Right cardiac atrium (tissue), 5 donors: Measurements from ENCODE around the gene SERGEF. TPM values are rescaled to one million over a fixed set of nuclear protein-coding genes. Genes with fewer than 3 reads are reported as not detected.
A peak's percentile ranks its signal among the peaks of the same experiment; 100 is the strongest.

Source experiments
- ATAC-seq, 2 donors: fragments of 200-7000 bp; cut with Tn5 transposase; one replicate each; pipeline versions ENCODE4 v1.8.0 to v1.9.1; 2020; ENCODE audit warnings: moderate library complexity in 2 of 2, mild to moderate bottlenecking in 1 of 2
- DNase-seq, 3 donors: peaks; one replicate each; pipeline ENCODE4 v3.0.0-alpha.2; 2020
- H3K27ac ChIP-seq: one replicate; pipeline ENCODE4 v1.5.1; 2013; ENCODE audit warnings: mild to moderate bottlenecking, low read length, control low read depth, moderate library complexity
- H3K27me3 ChIP-seq: one replicate; pipeline ENCODE4 v1.6.1; 2013; ENCODE audit not compliant: control insufficient read depth, insufficient read depth
- H3K4me1 ChIP-seq: one replicate; pipeline ENCODE4 v1.6.1; 2013; ENCODE audit warnings: low read length; ENCODE audit not compliant: control insufficient read depth, insufficient read depth
- H3K4me3 ChIP-seq: one replicate; pipeline ENCODE4 v1.5.1; 2013; ENCODE audit warnings: low read length, control low read depth
- H3K9me3 ChIP-seq: one replicate; pipeline ENCODE4 v1.6.1; 2013; ENCODE audit warnings: low read length; ENCODE audit not compliant: control insufficient read depth
- WGBS: extraction: QIAGEN DNeasy Blood & Tissue Kit; methylation state at CpG from one replicate; pipeline ENCODE4 v1.1.7; 2013; 5-methylcytosine and 5-hydroxymethylcytosine counted together
- intact Hi-C, 4 donors: fragments of 100-400 bp; cut with DNase I; formaldehyde crosslinking; loops; one replicate each; pipeline versions ENCODE4 v1.11.0 to v1.14.0; 2022 to 2023
- polyA plus RNA-seq: library from polyadenylated mRNA; stranded (reverse); fragments of 200-250 nt; gene quantifications from one replicate; pipeline ENCODE4 v1.2.3, GENCODE V29; 2013
- total RNA-seq, 4 donors: library from RNA; stranded (reverse); fragmentation: NEBNext Ultra II Directional; extraction: Animal tissue kit (Norgen Biotek cat#: 25700); gene quantifications; one replicate each; pipeline ENCODE4 v1.2.1, GENCODE V29; 2021
- donor health status: healthy with polysubstance abuse.
- donor health status: DM: no; HTN: yes; CAD: no.
- donor health status: DM: no; HTN: no; CAD: no.
- donor health status: DM: no; HTN: yes; CAD: no; lungs with severe emphysema.
- donor health status: DM: yes; HTN: yes; CAD: no.

Gene SERGEF
- total and polyA plus RNA-seq, 5 donors: 30.8 to 44.7 (median 31.6) TPM

- Histone ChIP-seq H3K27ac (no peak overlapping the region), H3K4me3 (no peak overlapping the region), H3K4me1 (no peaks in the 10 kb centered on the region), H3K9me3 (no peaks in the 10 kb centered on the region), H3K27me3 (no peaks in the 10 kb centered on the region)
- no peak for DNase-seq
- 82% methylated on average over 4 of the region's 4 CpGs for WGBS
- no peak for ATAC-seq
- intact Hi-C loops: no loop called here
These were observed 230.1 kb downstream of the SERGEF start for GRCh38 chr11:17782603-17783337.

GRCh38 chr11:17782145-17782544, 230.7 kb downstream of the SERGEF start:
- Histone ChIP-seq H3K4me3 (no peak overlapping the region), H3K4me1 (no peaks in the 10 kb centered on the region), H3K27ac (no peak overlapping the region), H3K27me3 (no peaks in the 10 kb centered on the region), H3K9me3 (no peaks in the 10 kb centered on the region)
- WGBS: 90% methylated on average over 12 of the region's 12 CpGs
- no peak for ATAC-seq
- intact Hi-C loops: no loop called here
- no peak for DNase-seq

- Histone ChIP-seq H3K27ac (no peak overlapping the region), H3K4me3 (no peak overlapping the region), H3K4me1 (no peaks in the 10 kb centered on the region), H3K9me3 (no peaks in the 10 kb centered on the region), H3K27me3 (no peaks in the 10 kb centered on the region)
- no peak for ATAC-seq
- WGBS: 92% methylated on average over 12 of the region's 12 CpGs
- intact Hi-C loops: no loop called here
- no peak for DNase-seq
These were observed 231.2 kb downstream of the SERGEF start for GRCh38 chr11:17781626-17782025.

- Histone ChIP-seq H3K9me3 (no peaks in the 10 kb centered on the region), H3K27ac (no peak overlapping the region), H3K27me3 (no peaks in the 10 kb centered on the region), H3K4me3 (no peak overlapping the region), H3K4me1 (no peaks in the 10 kb centered on the region)
- DNase-seq: no peak
- WGBS: 83% methylated on average over 12 of the region's 12 CpGs
- no peak for ATAC-seq
- intact Hi-C loops: no loop called here
These were observed 231.6 kb downstream of the SERGEF start for GRCh38 chr11:17781221-17781620.

- no peaks in the 10 kb centered on the region for H3K4me1 ChIP-seq
- no peaks in the 10 kb centered on the region for H3K27me3 ChIP-seq
- no peak overlapping the region for H3K4me3 ChIP-seq
- no peak for ATAC-seq
- intact Hi-C loops: no loop called here
- WGBS: 97% methylated on average over 15 of the region's 15 CpGs
- DNase-seq: no peak
- no peak overlapping the region for H3K27ac ChIP-seq
- H3K9me3 ChIP-seq: no peaks in the 10 kb centered on the region
These were observed 232.2 kb downstream of the SERGEF start for GRCh38 chr11:17780668-17781067.

- H3K4me1 ChIP-seq: no peaks in the 10 kb centered on the region
- ATAC-seq (no peak), DNase-seq (no peak)
- no peak overlapping the region for H3K4me3 ChIP-seq
- no peaks in the 10 kb centered on the region for H3K9me3 ChIP-seq
- no peak overlapping the region for H3K27ac ChIP-seq
- intact Hi-C loops: no loop called here
- 93% methylated on average over 14 of the region's 14 CpGs for WGBS
- H3K27me3 ChIP-seq: no peaks in the 10 kb centered on the region
These were observed 232.8 kb downstream of the SERGEF start for GRCh38 chr11:17779861-17780594.

GRCh38 chr11:17778956-17779860, 233.6 kb downstream of the SERGEF start:
- H3K4me1 ChIP-seq: no peaks in the 10 kb centered on the region
- H3K9me3 ChIP-seq: no peaks in the 10 kb centered on the region
- ATAC-seq: no peak
- H3K27ac ChIP-seq: no peak overlapping the region
- no peaks in the 10 kb centered on the region for H3K27me3 ChIP-seq
- 96% methylated on average over 40 of the region's 40 CpGs for WGBS
- no peak overlapping the region for H3K4me3 ChIP-seq
- no peak for DNase-seq
- intact Hi-C loops: no loop called here

- H3K27ac ChIP-seq: no peak overlapping the region
- no peak for DNase-seq
- no peaks in the 10 kb centered on the region for H3K9me3 ChIP-seq
- intact Hi-C loops: no loop called here
- peak in 1 of 2 donors; percentile 22 for ATAC-seq
- no peaks in the 10 kb centered on the region for H3K4me1 ChIP-seq
- WGBS: 94% methylated on average over 5 of the region's 5 CpGs
- no peaks in the 10 kb centered on the region for H3K27me3 ChIP-seq
- no peak overlapping the region for H3K4me3 ChIP-seq
These were observed 234.5 kb downstream of the SERGEF start for GRCh38 chr11:17778352-17778751.

GRCh38 chr11:17777738-17778091, 235.1 kb downstream of the SERGEF start:
- intact Hi-C loops: no loop called here
- Histone ChIP-seq H3K9me3 (no peaks in the 10 kb centered on the region), H3K27me3 (no peaks in the 10 kb centered on the region), H3K27ac (no peak overlapping the region), H3K4me3 (no peak overlapping the region), H3K4me1 (no peaks in the 10 kb centered on the region)
- WGBS: 88% methylated on average over 13 of the region's 13 CpGs
- no peak for DNase-seq
- ATAC-seq: no peak

- DNase-seq (no peak), ATAC-seq (no peak)
- H3K4me3 ChIP-seq: no peak overlapping the region
- H3K27ac ChIP-seq: no peak overlapping the region
- intact Hi-C loops: no loop called here
- no peaks in the 10 kb centered on the region for H3K27me3 ChIP-seq
- 86% methylated on average over 16 of the region's 16 CpGs for WGBS
- H3K9me3 ChIP-seq: no peaks in the 10 kb centered on the region
- H3K4me1 ChIP-seq: no peaks in the 10 kb centered on the region
These were observed 235.6 kb downstream of the SERGEF start for GRCh38 chr11:17777086-17777737.
